CD14-positive monocyte (primary cell): Measurements from ENCODE around the gene MRPL42. TPM values are rescaled to one million over a fixed set of nuclear protein-coding genes. Genes with fewer than 3 reads are reported as not detected.

ENCODE experiments used
- DNase-seq, 3 donors: peaks; one replicate each; pipeline ENCODE4 v3.0.0-alpha.2; 2011 to 2022
- H2AFZ ChIP-seq: 2 replicates; pipeline ENCODE4 v1.6.0; 2012; ENCODE audit warnings: mild to moderate bottlenecking, low read depth, low read length, inconsistent platforms; ENCODE audit not compliant: insufficient read depth, poor library complexity, severe bottlenecking
- H3K27ac ChIP-seq, 2 donors: 1 replicate in 1 of 2; 2 replicates in 1 of 2; pipeline ENCODE4 v1.5.1; 2012 to 2013; ENCODE audit warnings: low read length in 2 of 2, control low read depth in 1 of 2, inconsistent platforms in 1 of 2, low read depth in 1 of 2, mild to moderate bottlenecking in 1 of 2
- H3K27me3 ChIP-seq, 2 donors: one replicate each; pipeline versions ENCODE4 v1.6.0 to v1.6.1; 2011 to 2013; ENCODE audit warnings: low read length in 2 of 2; ENCODE audit not compliant: control insufficient read depth in 2 of 2, insufficient read depth in 2 of 2
- H3K36me3 ChIP-seq, 2 donors: replicated peaks in 1 of 2; 1 replicate in 1 of 2; 2 replicates in 1 of 2; pipeline versions ENCODE4 v1.5.1 to v1.6.1; 2012 to 2013; ENCODE audit warnings: low read length in 2 of 2, control low read depth in 1 of 2, inconsistent platforms in 1 of 2, mild to moderate bottlenecking in 1 of 2; ENCODE audit not compliant: insufficient read depth in 2 of 2, control insufficient read depth in 1 of 2
- H3K4me1 ChIP-seq, 2 donors: 1 replicate in 1 of 2; 2 replicates in 1 of 2; pipeline versions ENCODE4 v1.5.1 to v1.6.1; 2012 to 2013; ENCODE audit warnings: low read length in 2 of 2, control low read depth in 1 of 2, inconsistent platforms in 1 of 2, mild to moderate bottlenecking in 1 of 2, moderate library complexity in 1 of 2; ENCODE audit not compliant: insufficient read depth in 2 of 2, control insufficient read depth in 1 of 2
- H3K4me2 ChIP-seq: replicated peaks from 2 replicates; pipeline ENCODE3; 2012; ENCODE audit warnings: low read length, moderate library complexity, mild to moderate bottlenecking; ENCODE audit not compliant: poor library complexity, severe bottlenecking; ENCODE audit errors: extremely low read depth
- H3K4me3 ChIP-seq, 3 experiments: fragments of 200-600 bp in 1 of 3; sonication (generic) in 1 of 3; replicated peaks in 1 of 3; 1 replicate in 2 of 3; 2 replicates in 1 of 3; pipeline ENCODE4 v1.5.1; 2011 to 2013; ENCODE audit warnings: low read length in 3 of 3, mild to moderate bottlenecking in 3 of 3, control low read depth in 2 of 3, low read depth in 2 of 3, inconsistent platforms in 1 of 3, moderate library complexity in 1 of 3
- H3K79me2 ChIP-seq: 2 replicates; pipeline ENCODE4 v1.6.0; 2012; ENCODE audit warnings: mild to moderate bottlenecking, control low read depth, inconsistent platforms, low read length, moderate library complexity; ENCODE audit not compliant: insufficient read depth
- H3K9ac ChIP-seq: 2 replicates; pipeline ENCODE4 v1.6.0; 2017; ENCODE audit warnings: low read length, mild to moderate bottlenecking; ENCODE audit not compliant: insufficient read depth, poor library complexity, severe bottlenecking
- H3K9me3 ChIP-seq, 2 donors: replicated peaks in 1 of 2; 1 replicate in 1 of 2; 2 replicates in 1 of 2; pipeline versions ENCODE4 v1.5.1 to v1.6.1; 2012 to 2013; ENCODE audit warnings: low read length in 2 of 2, control low read depth in 1 of 2; ENCODE audit not compliant: control insufficient read depth in 1 of 2, insufficient read depth in 1 of 2
- H4K20me1 ChIP-seq: 2 replicates; pipeline ENCODE4 v1.6.0; 2012; ENCODE audit warnings: mild to moderate bottlenecking, low read length, control low read depth, moderate library complexity; ENCODE audit not compliant: insufficient read depth
- H3K27ac Mint-ChIP-seq, 7 donors: one replicate each; pipeline ENCODE4 v1.8.0; 2020; ENCODE audit warnings: mild to moderate bottlenecking in 7 of 7, mixed read lengths in 7 of 7, moderate library complexity in 6 of 7, inconsistent platforms in 2 of 7
- H3K27me3 Mint-ChIP-seq, 3 donors: one replicate each; pipeline ENCODE4 v1.8.0; 2021 to 2022; ENCODE audit warnings: low read depth in 3 of 3, mild to moderate bottlenecking in 3 of 3, mixed read lengths in 3 of 3, moderate library complexity in 3 of 3, inconsistent platforms in 1 of 3
- H3K36me3 Mint-ChIP-seq, 2 donors: one replicate each; pipeline ENCODE4 v1.8.0; 2020; ENCODE audit warnings: mixed read lengths in 2 of 2, inconsistent platforms in 1 of 2, mild to moderate bottlenecking in 1 of 2
- H3K4me1 Mint-ChIP-seq: one replicate; pipeline ENCODE4 v1.8.0; 2020; ENCODE audit warnings: mild to moderate bottlenecking, mixed read lengths
- H3K4me3 Mint-ChIP-seq, 2 donors: one replicate each; pipeline ENCODE4 v1.8.0; 2020; ENCODE audit warnings: mild to moderate bottlenecking in 2 of 2, mixed read lengths in 2 of 2, moderate library complexity in 1 of 2
- H3K9me3 Mint-ChIP-seq, 7 donors: one replicate each; pipeline ENCODE4 v1.8.0; 2020 to 2022; ENCODE audit warnings: mixed read lengths in 7 of 7, mild to moderate bottlenecking in 6 of 7, moderate library complexity in 6 of 7, inconsistent platforms in 2 of 7
- whole genome bisulfite sequencing: methylation state at CpG from one replicate; pipeline ENCODE4 v1.1.5; 2013; ENCODE audit warnings: missing lambda C conversion rate; ENCODE audit not compliant: insufficient coverage; 5-methylcytosine and 5-hydroxymethylcytosine counted together
- intact Hi-C, 2 donors: fragments of 100-400 bp; cut with micrococcal nuclease; formaldehyde crosslinking; loops; one replicate each; pipeline versions ENCODE4 v1.15.0 to v1.15.1; 2023
- polyA plus RNA-seq, 3 donors: library from polyadenylated mRNA; depleted of rRNA in 1 of 3; unstranded in 2 of 3; stranded (reverse) in 1 of 3; fragments of 300-500 nt in 2 of 3; fragments of >200 nt in 1 of 3; fragmentation: Illumina TruSeq in 2 of 3; gene quantifications; 1 replicate in 2 of 3; 2 replicates in 1 of 3; pipeline ENCODE4 v1.2.3, GENCODE V29; 2012 to 2021
- small RNA-seq: library from RNA; depleted of rRNA; stranded (forward); fragments of <200 nt; gene quantifications from one replicate; pipeline ENCODE3, GENCODE V24; 2012; ENCODE audit warnings: low read depth; ENCODE audit not compliant: insufficient read length
- TF ChIP-seq, protein P1 (sequence below): fragments of 200-600 bp; IDR thresholded peaks from one replicate; pipeline ENCODE4 v1.8.0; 2022; ENCODE audit warnings: antibody characterized with exemption, mild to moderate bottlenecking

Gene MRPL42
- polyA plus RNA-seq, 3 donors, result 15.7 to 68.3 (median 62.8) TPM

GRCh38 chr12:93565760-93566159, 98.4 kb downstream of the MRPL42 start:
- Mint-ChIP-seq H3K9me3 (peaks cover 0 to 3% (median 0%) of the 10 kb centered on the region in 7 donors), H3K4me3 (no peak overlapping the region), H3K27me3 (peaks cover 28 to 38% (median 30%) of the 10 kb centered on the region in 3 donors), H3K27ac (no peak overlapping the region), H3K4me1 (peaks cover 10% of the 10 kb centered on the region), H3K36me3 (no peaks in the 10 kb centered on the region)
- no peak overlapping the region for H2AFZ ChIP-seq
- no peak overlapping the region for H3K27ac ChIP-seq
- no peaks in the 10 kb centered on the region for H3K79me2 ChIP-seq
- DNase-seq, result no peak
- H3K4me3 ChIP-seq, result no peak overlapping the region
- H3K4me2 ChIP-seq, result no peak overlapping the region
- TF ChIP-seq, protein P1, sequence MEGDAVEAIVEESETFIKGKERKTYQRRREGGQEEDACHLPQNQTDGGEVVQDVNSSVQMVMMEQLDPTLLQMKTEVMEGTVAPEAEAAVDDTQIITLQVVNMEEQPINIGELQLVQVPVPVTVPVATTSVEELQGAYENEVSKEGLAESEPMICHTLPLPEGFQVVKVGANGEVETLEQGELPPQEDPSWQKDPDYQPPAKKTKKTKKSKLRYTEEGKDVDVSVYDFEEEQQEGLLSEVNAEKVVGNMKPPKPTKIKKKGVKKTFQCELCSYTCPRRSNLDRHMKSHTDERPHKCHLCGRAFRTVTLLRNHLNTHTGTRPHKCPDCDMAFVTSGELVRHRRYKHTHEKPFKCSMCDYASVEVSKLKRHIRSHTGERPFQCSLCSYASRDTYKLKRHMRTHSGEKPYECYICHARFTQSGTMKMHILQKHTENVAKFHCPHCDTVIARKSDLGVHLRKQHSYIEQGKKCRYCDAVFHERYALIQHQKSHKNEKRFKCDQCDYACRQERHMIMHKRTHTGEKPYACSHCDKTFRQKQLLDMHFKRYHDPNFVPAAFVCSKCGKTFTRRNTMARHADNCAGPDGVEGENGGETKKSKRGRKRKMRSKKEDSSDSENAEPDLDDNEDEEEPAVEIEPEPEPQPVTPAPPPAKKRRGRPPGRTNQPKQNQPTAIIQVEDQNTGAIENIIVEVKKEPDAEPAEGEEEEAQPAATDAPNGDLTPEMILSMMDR, result no peak
- no peak overlapping the region for H3K9ac ChIP-seq
- WGBS, result 92% methylated on average over 2 of the region's 3 CpGs
- intact Hi-C loops, result loop anchor here in 1 of 2 donors (5.0 kb wide), 1 partner anchor 117 kb away; no protein-coding TSS in a partner anchor
- peaks cover 11 to 14% of the 10 kb centered on the region in 2 donors for H3K4me1 ChIP-seq
- H4K20me1 ChIP-seq, result peaks cover 7% of the 10 kb centered on the region
- peaks cover 5 to 28% of the 10 kb centered on the region in 2 donors for H3K27me3 ChIP-seq
- H3K9me3 ChIP-seq, result no peaks in the 10 kb centered on the region
- H3K36me3 ChIP-seq, result no peaks in the 10 kb centered on the region

Small RNAs within 50 kb of the gene (small RNA-seq; reads per million reads assigned to genes)
- gene RF00019, result not detected

Other genes starting within 250 kb of the MRPL42 start
- gene NUDT4, start 89.6 kb upstream of the MRPL42 start, polyA plus RNA-seq, result 10 to 100 TPM; 20.7 to 43.8 (median 35.6) TPM
- gene UBE2N, start 25.6 kb upstream of the MRPL42 start, polyA plus RNA-seq, result 100 to 1,000 TPM in 2 of 3 donors, 10 to 100 TPM in 1; 31.2 to 119 (median 108) TPM
- gene SOCS2, start 105.2 kb downstream of the MRPL42 start, polyA plus RNA-seq, result under 1 TPM; 0.18 to 0.91 (median 0.22) TPM
- 10 to 100 TPM in 2 of 3 donors, 1 to 10 TPM in 1; 5.6 to 12.2 (median 11.2) TPM for gene CRADD, start 209.9 kb downstream of the MRPL42 start, polyA plus RNA-seq